GM11168 (cell line): ENCODE results near the gene SOCS3.
"Not testable (repeated sequence)": the region's sequence is repeated elsewhere in the genome, so short reads cannot be mapped to it uniquely, and the experiment has no call there.

Experiments used
- in situ Hi-C: fragments of 300-500 bp; cut with MboI; formaldehyde crosslinking; loops from one replicate; pipeline ENCODE4 v1.12.0; 2022; ENCODE audit warnings: low sequenced_read_pairs; ENCODE audit not compliant: unreplicated experiment

Gene SOCS3

GRCh38 chr17:78315355-78316114, 44.3 kb downstream of the SOCS3 start:
- in situ Hi-C loops, result no loop called here

- in situ Hi-C loops, result no loop called here
These were observed 45.1 kb downstream of the SOCS3 start for GRCh38 chr17:78314683-78315354.

GRCh38 chr17:78313735-78314648, 45.9 kb downstream of the SOCS3 start:
- in situ Hi-C loops, result no loop called here

- in situ Hi-C loops, result not testable (repeated sequence)
These were observed 50.1 kb downstream of the SOCS3 start for GRCh38 chr17:78309659-78310255.

- in situ Hi-C loops, result no loop called here
These were observed 51.8 kb downstream of the SOCS3 start for GRCh38 chr17:78307887-78308638.

GRCh38 chr17:78306913-78307312, 53.0 kb downstream of the SOCS3 start:
- in situ Hi-C loops, result no loop called here
